ENCODE data around the gene RBAK.
"Not testable (repeated sequence)": the region's sequence is repeated elsewhere in the genome, so short reads cannot be mapped to it uniquely, and the experiment has no call there.

The RBAK gene

DNA sequence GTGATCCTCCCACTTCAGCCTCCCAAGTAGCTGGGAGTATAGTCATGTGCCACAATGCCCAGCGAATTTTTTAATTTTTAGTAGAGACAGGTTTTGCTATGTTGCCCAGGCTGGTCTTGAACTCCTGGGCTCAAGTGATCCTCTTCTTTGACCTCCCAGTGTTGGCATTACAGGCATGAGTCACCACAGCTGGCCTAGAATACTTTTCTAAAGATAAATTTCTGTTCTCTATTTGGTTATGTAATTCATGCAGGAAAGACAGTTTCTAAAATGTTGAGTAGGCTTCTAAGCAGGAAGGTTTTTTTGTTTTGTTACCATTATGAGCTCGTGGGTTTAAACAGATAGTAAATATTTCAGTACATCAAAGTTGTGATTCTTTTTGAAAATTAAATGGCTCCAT is 5.0 kb downstream of the RBAK start:
- DNase-seq (no peak), ATAC-seq (no peak)

DNA sequence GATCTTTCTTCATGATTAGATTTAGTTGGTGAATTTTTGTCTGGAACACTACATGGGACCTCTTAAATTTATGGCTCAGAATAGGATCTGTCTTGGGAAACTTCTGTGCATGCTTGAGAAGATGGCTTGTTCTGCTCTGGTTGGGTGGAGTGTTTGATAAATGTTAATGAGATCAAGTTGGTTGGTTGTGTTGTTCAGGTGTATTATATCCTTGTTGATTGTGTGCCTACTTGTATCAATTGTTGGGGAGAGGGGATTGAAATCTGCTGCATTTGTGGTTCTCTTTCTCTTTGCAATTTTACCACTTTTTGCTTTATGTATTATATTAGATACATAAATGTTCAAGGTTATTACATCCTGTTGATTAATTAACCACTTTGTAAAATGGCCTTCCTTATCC is 6.1 kb downstream of the RBAK start:
- DNase-seq, ATAC-seq: not testable (repeated sequence)

DNA sequence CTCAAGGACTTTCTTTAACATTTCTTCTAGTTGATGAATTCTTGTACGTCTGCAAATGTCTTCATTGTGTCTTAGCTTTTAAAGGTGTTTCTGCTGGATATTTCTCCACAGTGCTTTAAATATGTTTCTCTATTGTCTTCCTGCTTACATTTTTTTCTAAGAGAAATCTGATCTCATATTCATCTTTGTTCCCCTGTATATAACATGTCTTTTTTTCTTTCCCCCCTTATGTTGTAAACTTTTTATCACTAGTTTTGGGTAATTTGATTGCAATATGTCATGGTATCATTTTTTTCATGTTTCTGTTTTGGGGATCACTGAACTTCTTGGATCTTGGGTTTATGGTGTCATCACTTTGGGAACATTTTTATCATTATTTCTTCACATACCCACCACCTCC is 7.5 kb downstream of the RBAK start:
- ATAC-seq (no peak), DNase-seq (no peak)

DNA sequence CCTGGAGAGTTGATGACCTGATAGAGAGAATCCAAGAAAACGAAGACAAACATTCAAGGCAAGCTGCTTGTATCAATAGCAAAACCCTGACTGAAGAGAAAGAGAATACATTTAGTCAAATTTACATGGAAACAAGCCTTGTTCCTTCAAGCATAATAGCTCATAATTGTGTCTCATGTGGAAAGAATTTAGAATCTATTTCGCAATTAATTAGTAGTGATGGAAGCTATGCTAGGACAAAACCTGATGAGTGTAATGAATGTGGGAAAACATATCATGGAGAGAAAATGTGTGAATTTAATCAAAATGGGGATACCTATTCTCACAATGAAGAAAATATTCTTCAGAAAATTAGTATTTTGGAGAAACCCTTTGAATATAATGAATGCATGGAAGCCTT is 18.0 kb downstream of the RBAK start:
- DNase-seq: no peak
- no peak for ATAC-seq

DNA sequence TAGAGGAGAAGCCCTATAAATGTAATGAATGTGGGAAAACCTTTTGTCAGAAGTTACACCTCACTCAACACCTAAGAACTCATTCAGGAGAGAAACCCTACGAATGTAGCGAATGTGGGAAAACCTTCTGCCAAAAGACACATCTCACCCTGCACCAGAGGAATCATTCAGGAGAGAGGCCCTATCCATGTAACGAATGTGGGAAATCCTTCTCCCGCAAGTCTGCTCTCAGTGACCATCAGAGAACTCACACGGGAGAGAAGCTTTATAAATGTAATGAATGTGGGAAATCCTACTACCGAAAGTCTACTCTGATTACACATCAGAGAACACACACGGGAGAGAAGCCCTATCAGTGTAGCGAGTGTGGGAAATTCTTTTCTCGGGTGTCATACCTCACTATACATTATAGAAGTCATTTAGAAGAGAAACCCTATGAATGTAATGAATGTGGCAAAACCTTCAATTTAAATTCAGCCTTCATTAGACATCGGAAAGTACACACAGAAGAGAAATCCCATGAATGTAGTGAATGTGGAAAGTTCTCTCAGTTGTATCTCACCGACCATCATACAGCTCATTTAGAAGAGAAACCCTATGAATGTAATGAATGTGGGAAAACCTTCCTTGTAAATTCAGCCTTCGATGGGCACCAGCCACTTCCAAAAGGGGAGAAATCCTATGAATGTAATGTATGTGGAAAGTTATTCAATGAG is 18.9 kb downstream of the RBAK start:
- ATAC-seq: no peak
- no peak for DNase-seq

DNA sequence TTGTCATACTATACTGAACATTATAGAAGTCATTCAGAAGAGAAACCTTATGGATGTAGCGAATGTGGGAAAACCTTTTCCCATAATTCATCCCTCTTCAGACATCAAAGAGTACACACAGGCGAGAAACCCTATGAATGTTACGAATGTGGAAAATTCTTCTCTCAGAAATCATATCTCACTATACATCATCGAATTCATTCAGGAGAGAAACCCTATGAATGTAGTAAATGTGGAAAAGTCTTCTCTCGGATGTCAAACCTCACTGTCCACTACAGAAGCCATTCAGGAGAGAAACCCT is 19.4 kb downstream of the RBAK start:
- no peak for DNase-seq
- ATAC-seq: no peak

DNA sequence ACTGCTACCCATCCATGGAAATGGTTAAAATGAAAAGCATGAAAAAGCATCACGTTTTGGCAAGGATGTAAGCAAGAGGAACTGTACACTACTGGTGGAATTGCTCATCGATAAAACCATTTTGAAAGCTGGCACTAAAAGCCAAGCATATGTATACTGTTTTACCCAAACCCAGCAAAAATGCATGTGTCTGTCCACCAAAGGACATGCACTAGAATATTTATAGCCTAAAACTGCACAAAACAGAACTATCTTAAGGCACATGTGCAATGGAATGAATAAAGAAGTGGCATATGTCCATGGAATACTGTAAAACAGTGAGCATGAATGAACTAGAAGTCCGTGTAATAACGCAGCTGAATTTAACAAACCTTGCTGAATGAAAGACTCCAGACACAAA is 22.9 kb downstream of the RBAK start:
- ATAC-seq: no peak

DNA sequence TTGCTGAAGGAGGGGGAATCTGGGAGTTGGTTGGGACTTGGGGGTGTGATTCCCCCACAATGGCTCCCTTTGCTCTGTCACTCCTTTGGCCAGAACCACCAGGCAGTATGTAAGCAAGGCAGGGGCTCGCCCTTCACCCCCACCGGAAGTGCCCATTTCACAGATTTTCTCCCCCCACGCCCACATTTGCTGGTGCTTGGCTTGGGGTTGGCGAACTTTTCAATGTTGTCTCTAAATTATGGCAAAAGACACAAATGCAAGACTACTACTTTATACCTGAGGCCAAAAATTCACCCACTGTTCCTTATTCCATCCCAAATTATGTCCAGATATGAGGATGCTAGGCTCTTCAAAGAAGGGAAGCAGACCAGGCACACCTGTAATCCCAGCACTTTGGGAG is 24.5 kb downstream of the RBAK start:
- ATAC-seq: no peak
- DNase-seq: no peak

More for the DNA sequence above, 22.9 kb downstream of the RBAK start:
- DNase-seq: no peak

DNA sequence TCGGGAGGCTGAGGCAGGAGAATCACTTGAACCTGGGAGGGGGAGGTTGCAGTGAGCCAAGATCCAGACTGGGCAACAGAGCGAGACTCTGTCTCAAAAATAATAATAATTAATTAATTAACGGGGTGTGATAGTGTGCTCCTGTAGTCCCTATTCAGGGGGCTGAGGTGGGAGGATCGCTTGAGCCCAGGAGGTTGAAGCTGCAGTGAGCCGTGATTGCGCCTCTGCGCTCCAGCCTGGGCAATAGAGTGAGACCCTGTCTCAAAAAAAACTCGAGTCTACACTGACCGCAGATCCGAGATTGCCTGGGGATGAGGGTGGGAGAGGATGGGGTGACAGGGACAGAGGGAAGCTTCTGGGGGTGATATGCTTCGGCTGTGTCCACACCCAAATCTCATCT is 29.5 kb downstream of the RBAK start:
- ATAC-seq, DNase-seq: not testable (repeated sequence)

DNA sequence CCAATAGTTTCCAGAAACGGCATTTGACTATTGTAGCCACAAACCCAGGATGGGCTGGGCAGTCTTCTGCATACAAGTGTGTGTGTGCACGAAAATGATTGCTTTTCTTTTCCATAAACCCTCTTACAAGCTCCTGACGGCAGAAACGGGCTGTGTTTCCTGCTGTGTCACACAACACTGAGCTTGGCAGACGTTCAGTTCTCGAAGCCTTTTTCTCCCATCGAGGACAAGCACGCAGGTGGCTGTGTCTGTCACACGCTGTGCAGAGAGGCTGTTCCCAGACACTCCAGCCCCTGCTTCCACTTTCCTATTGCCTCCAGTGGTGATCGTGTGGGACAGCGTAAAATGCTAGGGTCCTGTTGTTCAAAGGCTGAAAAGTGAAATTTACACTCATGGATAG is 32.1 kb downstream of the RBAK start:
- peak; percentile 26 for ATAC-seq

DNA sequence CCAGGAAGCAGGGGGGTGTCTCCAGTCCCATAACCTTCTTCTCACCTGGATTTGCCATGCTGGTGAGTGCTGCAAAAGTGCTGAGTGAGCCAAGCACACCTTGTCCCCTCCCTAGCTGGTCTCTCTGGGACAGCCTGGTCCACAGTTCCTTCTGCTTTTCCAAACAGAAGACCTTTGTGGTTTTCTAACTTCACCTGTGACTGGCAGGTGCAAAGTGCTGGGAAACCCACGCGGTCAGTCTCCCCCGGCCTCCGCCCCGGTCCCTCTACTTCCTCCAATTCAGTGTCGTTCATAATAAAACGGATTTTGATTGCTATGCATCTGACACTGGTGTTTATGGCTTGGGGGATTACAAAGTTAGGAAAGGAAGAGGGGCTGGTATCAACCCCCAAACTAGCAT is 37.1 kb downstream of the RBAK start:
- no peak for ATAC-seq
- DNase-seq: no peak

More for the DNA sequence above, 32.1 kb downstream of the RBAK start:
- no peak for DNase-seq

DNA sequence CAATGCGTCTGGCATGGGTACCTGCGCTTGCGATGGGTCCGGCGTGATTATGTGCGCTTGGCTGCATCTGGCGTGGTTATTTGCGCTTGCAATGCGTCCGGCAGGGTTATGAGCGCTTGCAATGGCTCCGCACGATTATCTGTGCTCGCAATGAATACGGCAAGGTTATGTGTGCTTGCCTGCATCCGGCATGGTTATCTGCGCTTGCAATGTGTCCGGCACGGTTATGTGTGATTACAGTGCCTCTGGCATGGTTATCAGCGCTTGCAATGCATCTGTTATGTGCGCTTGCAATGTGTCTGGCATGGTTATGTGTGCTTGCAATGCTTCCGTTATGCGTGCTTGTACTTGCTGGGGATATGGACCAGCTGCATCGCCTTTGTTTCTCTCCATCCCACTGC is 37.7 kb downstream of the RBAK start:
- ATAC-seq (no peak), DNase-seq (no peak)

DNA sequence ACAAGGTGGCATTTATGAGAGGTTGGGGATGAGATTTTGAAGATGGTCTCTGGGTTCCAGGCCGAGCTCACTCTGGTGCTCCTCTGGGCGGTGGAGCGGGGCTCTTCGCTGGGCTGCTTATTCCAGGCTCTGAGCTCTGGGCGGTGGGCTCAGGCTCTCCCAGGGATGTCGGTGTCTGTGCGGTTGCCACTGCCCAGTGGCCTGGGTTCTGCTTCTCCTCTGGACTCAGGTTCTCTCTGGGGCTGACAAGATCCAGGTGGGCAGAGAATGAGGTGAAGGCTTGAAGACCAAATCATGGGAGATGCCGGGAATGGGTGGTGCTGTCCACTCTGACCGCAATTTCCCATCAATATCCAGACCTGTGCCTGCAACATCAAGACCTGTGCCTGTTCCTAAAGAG is 40.6 kb downstream of the RBAK start:
- DNase-seq (no peak), ATAC-seq (no peak)

DNA sequence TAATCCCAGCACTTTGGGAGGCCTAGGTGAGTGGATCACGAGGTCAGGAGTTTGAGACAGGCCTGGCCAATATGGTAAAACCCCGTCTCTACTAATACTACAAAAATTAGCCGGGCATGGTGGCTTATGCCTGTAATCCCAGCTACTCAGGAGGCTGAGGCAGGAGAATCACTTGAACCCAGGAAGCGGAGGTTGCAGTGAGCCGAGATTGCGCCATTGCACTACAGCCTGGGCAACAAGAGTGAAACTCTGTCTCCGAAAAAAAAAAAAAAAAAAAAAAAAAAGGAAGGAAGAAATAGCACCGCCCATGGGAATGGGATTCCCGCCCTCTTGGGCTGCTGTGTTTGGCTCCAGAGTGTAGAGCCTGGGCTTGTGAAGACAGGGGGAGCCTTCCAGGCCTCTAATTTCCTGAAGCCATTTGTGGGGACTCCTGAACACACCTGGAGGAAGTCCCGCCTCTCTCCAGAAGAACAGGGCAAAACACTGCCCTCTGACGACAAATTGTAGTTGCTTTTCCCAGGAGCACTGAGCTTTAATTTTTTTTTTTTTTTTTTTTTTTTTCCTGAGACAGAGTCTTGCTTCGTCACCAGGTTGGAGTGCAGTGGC is 42.7 kb downstream of the RBAK start:
- not testable (repeated sequence) for DNase-seq, ATAC-seq

DNA sequence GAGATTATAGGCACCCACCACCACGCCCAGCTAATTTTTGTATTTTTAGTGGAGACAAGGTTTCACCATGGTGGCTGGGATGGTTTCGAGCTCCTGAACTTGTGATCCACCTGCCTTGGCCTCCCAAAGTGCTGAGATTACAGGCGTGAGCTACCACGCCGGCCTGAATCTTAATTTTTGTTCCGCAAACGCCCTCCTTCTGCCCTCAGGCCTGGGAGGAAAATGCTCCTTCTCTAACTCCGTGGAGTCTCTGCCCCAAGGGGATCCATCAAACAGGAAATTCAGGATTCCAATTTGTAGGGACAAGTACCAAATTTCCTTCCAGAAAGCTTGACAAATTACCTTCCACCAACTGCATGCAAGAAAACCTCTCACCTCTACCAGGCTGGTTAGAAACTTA is 43.2 kb downstream of the RBAK start:
- ATAC-seq (no peak), DNase-seq (no peak)

DNA sequence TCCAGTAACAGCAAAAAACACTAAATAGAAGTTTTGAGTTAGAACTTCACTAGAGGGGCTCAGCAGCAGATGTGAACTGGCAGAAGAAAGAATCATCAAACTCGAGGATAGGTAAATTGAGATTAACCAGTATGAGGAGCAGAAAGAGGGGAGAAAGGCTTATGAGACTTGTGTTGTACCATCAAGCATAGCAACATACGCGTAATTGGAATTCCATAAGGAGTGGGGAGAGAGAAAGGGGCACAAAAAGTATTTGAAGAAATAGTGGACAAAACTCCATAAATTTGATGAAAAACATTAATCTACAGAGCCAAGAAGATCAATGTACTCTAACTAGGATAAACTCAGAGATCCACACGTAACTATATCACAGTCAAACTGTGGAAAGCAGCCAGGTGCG is 48.3 kb downstream of the RBAK start:
- ATAC-seq (no peak), DNase-seq (no peak)

DNA sequence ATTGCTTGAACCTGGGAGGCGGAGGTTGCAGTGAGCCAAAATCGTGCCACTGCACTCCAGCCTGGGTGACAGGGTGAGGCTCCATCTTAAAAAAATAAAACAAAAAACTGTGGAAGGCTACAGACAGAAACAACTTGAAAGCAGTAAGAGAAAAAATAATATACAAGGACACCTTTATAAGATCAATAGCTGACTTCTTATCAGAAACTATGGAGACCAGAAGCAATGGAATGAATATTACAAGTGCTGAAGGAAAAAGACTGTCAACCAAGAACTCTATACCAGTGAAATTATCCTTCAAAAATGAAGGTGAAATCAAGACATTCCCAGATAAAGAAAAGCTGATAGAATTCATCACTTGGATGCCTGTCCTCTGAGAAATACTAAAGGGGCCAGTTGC is 49.0 kb downstream of the RBAK start:
- no peak for ATAC-seq
- no peak for DNase-seq

DNA sequence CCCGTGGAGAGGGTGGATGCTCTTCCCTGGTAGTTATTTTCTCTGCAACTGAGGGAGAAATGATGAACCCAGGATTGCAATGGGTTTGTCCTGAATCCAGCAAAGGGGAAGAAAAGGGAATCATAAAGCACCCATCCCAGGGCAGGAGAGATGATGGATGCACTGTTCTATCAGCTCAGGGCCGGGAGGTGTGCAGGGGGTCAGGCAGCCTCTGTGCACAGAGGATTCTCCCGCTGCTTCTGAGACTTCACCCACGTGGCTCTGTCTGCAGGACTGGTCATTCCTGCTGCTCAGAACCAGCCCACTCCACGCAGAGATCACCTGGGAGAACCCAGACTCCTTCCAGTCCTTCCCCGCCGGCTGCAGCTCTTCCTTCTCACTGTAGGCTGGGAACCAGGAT is 70.7 kb downstream of the RBAK start:
- no peak for DNase-seq
- no peak for ATAC-seq

DNA sequence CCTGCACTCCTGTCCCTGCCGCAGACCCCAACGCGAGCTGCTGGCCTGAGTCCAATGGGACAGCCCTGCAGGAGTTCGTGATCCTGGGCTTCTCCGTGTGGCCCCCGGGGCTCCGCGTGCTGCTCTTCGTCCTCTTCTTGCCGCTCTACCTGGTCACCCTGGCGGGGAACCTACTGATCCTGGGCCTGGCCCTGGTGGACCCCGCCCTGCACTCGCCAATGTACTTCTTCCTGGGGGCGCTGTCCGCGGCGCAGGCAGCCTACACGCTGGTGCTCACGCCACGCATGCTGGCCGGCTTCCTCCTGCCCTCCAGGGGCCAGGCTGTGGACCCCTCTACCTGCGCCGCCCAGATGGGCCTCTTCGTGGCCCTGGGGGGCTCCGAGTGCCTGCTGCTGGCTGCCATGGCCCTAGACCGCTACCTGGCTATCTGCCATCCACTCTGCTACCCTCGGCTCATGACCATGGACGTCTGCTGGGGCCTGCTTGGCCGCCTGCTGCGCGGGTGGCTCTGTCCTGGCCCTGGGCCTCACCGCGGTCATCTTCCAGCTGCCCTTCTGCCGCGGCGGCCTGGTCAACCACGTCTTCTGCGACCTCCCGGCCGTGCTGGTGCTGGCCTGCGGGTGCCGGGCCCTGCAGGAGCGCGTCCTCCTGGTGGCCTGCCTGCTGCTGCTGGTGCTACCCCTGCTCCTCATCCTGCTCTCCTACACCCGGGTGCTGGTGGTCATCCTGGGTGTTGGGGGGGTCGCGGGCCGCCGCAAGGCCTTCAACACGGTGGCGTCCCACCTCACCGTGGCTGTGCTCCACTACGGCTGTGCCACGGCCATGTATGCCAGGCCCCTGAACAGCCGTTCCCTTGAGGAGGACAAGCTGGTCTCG is 71.7 kb downstream of the RBAK start:
- ATAC-seq: no peak

More for the DNA sequence above, 71.7 kb downstream of the RBAK start:
- DNase-seq: no peak
